Lung (tissue), 12 donors: ENCODE measurements around the gene SYMPK. TPM values are rescaled to one million over a fixed set of nuclear protein-coding genes. Genes with fewer than 3 reads are reported as not detected.
A peak's percentile ranks its signal among the peaks of the same experiment; 100 is the strongest.

Experiments
- ATAC-seq: fragments of 200-7000 bp; cut with Tn5 transposase; one replicate; pipeline ENCODE4 v1.9.1; 2020; ENCODE audit warnings: moderate number of reproducible peaks; ENCODE audit not compliant: insufficient read depth, low FRiP score
- DNase-seq, 3 donors: peaks; one replicate each; pipeline ENCODE4 v3.0.0-alpha.2; 2013 to 2017
- H3K27ac ChIP-seq, 2 donors: one replicate each; pipeline ENCODE4 v1.5.1; 2013; ENCODE audit warnings: mild to moderate bottlenecking in 2 of 2, moderate library complexity in 2 of 2, control low read depth in 1 of 2, inconsistent platforms in 1 of 2, low read depth in 1 of 2, low read length in 1 of 2
- H3K27me3 ChIP-seq, 3 donors: one replicate each; pipeline ENCODE4 v1.5.1; 2013; ENCODE audit warnings: low read length in 2 of 3; ENCODE audit not compliant: control insufficient read depth in 3 of 3, insufficient read depth in 3 of 3
- H3K36me3 ChIP-seq, 4 donors: one replicate each; pipeline ENCODE4 v1.5.1; 2013; ENCODE audit warnings: low read length in 4 of 4, mild to moderate bottlenecking in 1 of 4, moderate library complexity in 1 of 4; ENCODE audit not compliant: control insufficient read depth in 4 of 4, insufficient read depth in 4 of 4
- H3K4me1 ChIP-seq, 5 donors: one replicate each; pipeline ENCODE4 v1.5.1; 2013; ENCODE audit warnings: low read length in 5 of 5, mild to moderate bottlenecking in 2 of 5, moderate library complexity in 1 of 5; ENCODE audit not compliant: control insufficient read depth in 5 of 5, insufficient read depth in 5 of 5
- H3K4me3 ChIP-seq: one replicate; pipeline ENCODE4 v1.5.1; 2013; ENCODE audit warnings: mild to moderate bottlenecking, control low read depth, moderate library complexity
- H3K9ac ChIP-seq, 2 donors: one replicate each; pipeline ENCODE4 v1.5.1; 2013; ENCODE audit warnings: low read length in 2 of 2, control low read depth in 1 of 2; ENCODE audit not compliant: insufficient read depth in 1 of 2
- H3K9me3 ChIP-seq, 4 donors: one replicate each; pipeline ENCODE4 v1.5.1; 2013; ENCODE audit warnings: low read length in 3 of 4, mild to moderate bottlenecking in 1 of 4, moderate library complexity in 1 of 4; ENCODE audit not compliant: control insufficient read depth in 4 of 4, insufficient read depth in 3 of 4
- CTCF ChIP-seq: IDR thresholded peaks from 2 replicates; pipeline ENCODE4 v1.5.1; 2012; ENCODE audit warnings: mild to moderate bottlenecking; ENCODE audit errors: control extremely low read depth, extremely low read depth
- WGBS, 2 donors: extraction: QIAGEN DNeasy Blood & Tissue Kit; methylation state at CpG; one replicate each; pipeline ENCODE4 v1.1.7; 2013; 5-methylcytosine and 5-hydroxymethylcytosine counted together
- polyA plus RNA-seq, 2 donors: library from polyadenylated mRNA; stranded (reverse); fragments of 200-250 nt; gene quantifications; one replicate each; pipeline ENCODE4 v1.2.1, GENCODE V29; 2013
- total RNA-seq, 2 donors: library from RNA; depleted of rRNA in 1 of 2; stranded (reverse); fragments of >200 nt in 1 of 2; gene quantifications; one replicate each; pipeline ENCODE4 v1.2.1, GENCODE V29; 2014 to 2021
- donor health status: control.
- donor health status: control.
- donor health status: Bipolar disorder and iron deficiency.
- donor health status: healthy.
- donor health status: DM: yes; HTN: yes; CAD: no.

Gene SYMPK
- total and polyA plus RNA-seq, 4 donors = 40.3 to 125 (median 64.8) TPM

- DNase-seq (peak; percentile 69 to 72 (median 70)), ATAC-seq (peak; percentile 82)
- H3K9me3 ChIP-seq = no peaks in the 10 kb centered on the region
- H3K4me1 ChIP-seq = no peaks in the 10 kb centered on the region
- WGBS, 2 donors = 7 to 10% methylated on average over 10 of the region's 10 CpGs
- H3K27me3 ChIP-seq = no peaks in the 10 kb centered on the region
- H3K4me3 ChIP-seq = no peak overlapping the region
- TF ChIP-seq CTCF = peak; percentile 60
- no peak overlapping the region for H3K27ac ChIP-seq
- H3K36me3 ChIP-seq = no peaks in the 10 kb centered on the region
- H3K9ac ChIP-seq = no peak overlapping the region
Measured at GRCh38 chr19:45798995-45799517, 63.9 kb downstream of the SYMPK start.

GRCh38 chr19:45794627-45795026 is 68.3 kb downstream of the SYMPK start:
- no peak for DNase-seq
- ATAC-seq = no peak
- no peaks in the 10 kb centered on the region for H3K27me3 ChIP-seq
- TF ChIP-seq CTCF = no peak
- WGBS, 2 donors = 79 to 88% methylated on average over 2 of the region's 2 CpGs
- no peaks in the 10 kb centered on the region for H3K9me3 ChIP-seq
- no peak overlapping the region for H3K9ac ChIP-seq
- H3K36me3 ChIP-seq = peaks cover 0 to 4% (median 0%) of the 10 kb centered on the region in 4 donors
- no peak overlapping the region for H3K4me3 ChIP-seq
- H3K4me1 ChIP-seq = peaks cover 0 to 16% (median 7%) of the 10 kb centered on the region in 5 donors
- no peak overlapping the region for H3K27ac ChIP-seq

GRCh38 chr19:45793876-45794275 is 69.1 kb downstream of the SYMPK start:
- Histone ChIP-seq H3K27ac (no peak overlapping the region), H3K27me3 (no peaks in the 10 kb centered on the region)
- WGBS, 2 donors = 37 to 49% methylated on average over 6 of the region's 6 CpGs

More at GRCh38 chr19:45793876-45794275, 69.1 kb downstream of the SYMPK start:
- no peak for TF ChIP-seq CTCF
- DNase-seq = no peak
- Histone ChIP-seq H3K9ac (no peak overlapping the region), H3K4me3 (no peak overlapping the region), H3K4me1 (peaks cover 0 to 16% (median 7%) of the 10 kb centered on the region in 5 donors), H3K9me3 (no peaks in the 10 kb centered on the region), H3K36me3 (peaks cover 0 to 8% (median 2%) of the 10 kb centered on the region in 4 donors)
- no peak for ATAC-seq
